ENCODE data around the gene GASK1A. TPM values are rescaled to one million over a fixed set of nuclear protein-coding genes. Genes with fewer than 3 reads are reported as not detected.

Gene GASK1A
- total RNA-seq, 1 experiment from 2014 or later = 1.4 TPM

DNA sequence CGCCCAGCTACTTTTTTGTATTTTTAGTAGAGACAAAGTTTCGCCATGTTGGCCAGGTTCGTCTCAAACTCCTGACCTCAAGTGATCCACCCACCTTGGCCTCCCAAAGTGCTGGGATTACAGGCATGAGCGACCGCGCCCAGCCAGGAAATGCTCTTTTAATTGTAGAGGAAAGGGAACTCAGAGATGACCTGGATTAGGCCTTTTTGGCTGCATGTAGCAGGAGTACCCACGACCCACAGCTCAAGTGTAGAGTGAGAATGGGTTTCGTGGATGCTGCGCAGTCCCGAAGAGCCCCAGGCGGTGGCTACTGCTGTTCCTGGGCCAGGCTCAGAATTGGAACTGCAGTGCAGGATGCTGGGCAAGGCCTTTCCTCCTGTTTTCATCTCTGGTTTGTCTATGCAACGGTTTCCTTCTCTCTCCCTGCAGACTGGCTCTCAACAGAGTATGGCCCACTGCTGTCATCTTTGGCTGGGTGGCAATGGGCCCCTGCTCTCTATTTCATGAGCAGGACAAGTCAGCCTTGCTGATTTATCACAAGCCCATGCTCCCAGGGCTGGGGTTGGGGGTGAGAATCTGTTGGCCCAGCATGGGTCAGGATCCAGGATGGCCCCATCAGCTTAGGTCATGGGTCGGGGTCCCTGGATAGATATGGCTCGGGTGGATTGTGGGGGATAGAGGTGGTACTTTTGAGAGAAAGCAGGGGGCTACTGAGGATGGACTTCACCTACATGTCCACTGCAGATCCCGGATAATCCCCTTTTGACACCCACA, 51.2 kb downstream of the GASK1A start:
- TF ChIP-seq EZH2 (IDR thresholded peaks at IDR 0.05; ENCODE audit: borderline replicate concordance, low read depth, low read length, poor library complexity, severe bottlenecking) = no peak
- TF ChIP-seq, protein P1, sequence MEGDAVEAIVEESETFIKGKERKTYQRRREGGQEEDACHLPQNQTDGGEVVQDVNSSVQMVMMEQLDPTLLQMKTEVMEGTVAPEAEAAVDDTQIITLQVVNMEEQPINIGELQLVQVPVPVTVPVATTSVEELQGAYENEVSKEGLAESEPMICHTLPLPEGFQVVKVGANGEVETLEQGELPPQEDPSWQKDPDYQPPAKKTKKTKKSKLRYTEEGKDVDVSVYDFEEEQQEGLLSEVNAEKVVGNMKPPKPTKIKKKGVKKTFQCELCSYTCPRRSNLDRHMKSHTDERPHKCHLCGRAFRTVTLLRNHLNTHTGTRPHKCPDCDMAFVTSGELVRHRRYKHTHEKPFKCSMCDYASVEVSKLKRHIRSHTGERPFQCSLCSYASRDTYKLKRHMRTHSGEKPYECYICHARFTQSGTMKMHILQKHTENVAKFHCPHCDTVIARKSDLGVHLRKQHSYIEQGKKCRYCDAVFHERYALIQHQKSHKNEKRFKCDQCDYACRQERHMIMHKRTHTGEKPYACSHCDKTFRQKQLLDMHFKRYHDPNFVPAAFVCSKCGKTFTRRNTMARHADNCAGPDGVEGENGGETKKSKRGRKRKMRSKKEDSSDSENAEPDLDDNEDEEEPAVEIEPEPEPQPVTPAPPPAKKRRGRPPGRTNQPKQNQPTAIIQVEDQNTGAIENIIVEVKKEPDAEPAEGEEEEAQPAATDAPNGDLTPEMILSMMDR (conservative IDR thresholded peaks at IDR 0.05; ENCODE audit: low read depth, low read length) = no peak
- no peak for DNase-seq (ENCODE audit: low spot score)
- H3K9me3 ChIP-seq (ENCODE audit: low read depth, low read length, poor library complexity, severe bottlenecking) = no peaks in the 10 kb centered on the region
- no TSS peak for BruUV-seq (replicated peaks)
- intact Hi-C loops (cut with micrococcal nuclease; ENCODE audit: unreplicated experiment) = no loop called here
- ChIA-PET POLR2A (ENCODE audit: low non-redundant PET) (no interaction called here), CTCF (no interaction called here)
- H3K27ac ChIP-seq (ENCODE audit: low read depth, low read length, poor library complexity, severe bottlenecking) = no peak overlapping the region
- H3K36me3 ChIP-seq (ENCODE audit: insufficient read depth, low read length, poor library complexity, severe bottlenecking) = no peaks in the 10 kb centered on the region
- H3K27me3 ChIP-seq (replicated peaks; ENCODE audit: insufficient read depth, low read depth, low read length, poor library complexity) = no peaks in the 10 kb centered on the region
- H3K4me3 ChIP-seq (ENCODE audit: low read depth, low read length, poor library complexity, severe bottlenecking) = no peak overlapping the region
- H3K4me1 ChIP-seq (ENCODE audit: insufficient read depth, low read length, poor library complexity, severe bottlenecking) = no peaks in the 10 kb centered on the region

DNA sequence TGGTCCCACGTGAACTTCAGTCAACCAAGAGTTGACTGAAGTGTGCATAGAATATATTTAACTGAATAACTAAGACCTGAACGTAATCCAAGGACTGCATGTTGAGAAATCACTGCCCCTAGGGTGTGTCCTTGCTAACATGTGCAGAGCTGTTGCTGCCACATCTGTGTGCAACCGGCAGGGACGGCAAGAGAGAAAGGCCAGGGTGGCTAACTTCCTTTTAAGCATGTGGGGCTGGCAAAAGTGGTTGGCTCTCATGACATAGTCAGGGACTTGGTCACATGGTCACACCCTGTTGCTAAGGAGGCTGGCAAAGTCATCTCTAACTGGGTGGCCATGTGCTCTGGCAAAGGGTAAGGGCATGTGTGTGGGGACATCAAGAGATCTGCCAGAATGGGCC, 52.4 kb downstream of the GASK1A start:
- ChIA-PET CTCF (no interaction called here), POLR2A (ENCODE audit: low non-redundant PET) (no interaction called here)
- no TSS peak for BruUV-seq (replicated peaks)
- H3K9me3 ChIP-seq (ENCODE audit: low read depth, low read length, poor library complexity, severe bottlenecking) = no peaks in the 10 kb centered on the region
- no peak overlapping the region for H3K27ac ChIP-seq (ENCODE audit: low read depth, low read length, poor library complexity, severe bottlenecking)
- no peak for DNase-seq (ENCODE audit: low spot score)
- no peak for TF ChIP-seq EZH2 (IDR thresholded peaks at IDR 0.05; ENCODE audit: borderline replicate concordance, low read depth, low read length, poor library complexity, severe bottlenecking)
- TF ChIP-seq, protein P1 (conservative IDR thresholded peaks at IDR 0.05; ENCODE audit: low read depth, low read length) = no peak
- H3K36me3 ChIP-seq (ENCODE audit: insufficient read depth, low read length, poor library complexity, severe bottlenecking) = no peaks in the 10 kb centered on the region
- no peak overlapping the region for H3K4me3 ChIP-seq (ENCODE audit: low read depth, low read length, poor library complexity, severe bottlenecking)
- H3K4me1 ChIP-seq (ENCODE audit: insufficient read depth, low read length, poor library complexity, severe bottlenecking) = no peaks in the 10 kb centered on the region
- H3K27me3 ChIP-seq (replicated peaks; ENCODE audit: insufficient read depth, low read depth, low read length, poor library complexity) = no peaks in the 10 kb centered on the region
- intact Hi-C loops (cut with micrococcal nuclease; ENCODE audit: unreplicated experiment) = no loop called here

DNA sequence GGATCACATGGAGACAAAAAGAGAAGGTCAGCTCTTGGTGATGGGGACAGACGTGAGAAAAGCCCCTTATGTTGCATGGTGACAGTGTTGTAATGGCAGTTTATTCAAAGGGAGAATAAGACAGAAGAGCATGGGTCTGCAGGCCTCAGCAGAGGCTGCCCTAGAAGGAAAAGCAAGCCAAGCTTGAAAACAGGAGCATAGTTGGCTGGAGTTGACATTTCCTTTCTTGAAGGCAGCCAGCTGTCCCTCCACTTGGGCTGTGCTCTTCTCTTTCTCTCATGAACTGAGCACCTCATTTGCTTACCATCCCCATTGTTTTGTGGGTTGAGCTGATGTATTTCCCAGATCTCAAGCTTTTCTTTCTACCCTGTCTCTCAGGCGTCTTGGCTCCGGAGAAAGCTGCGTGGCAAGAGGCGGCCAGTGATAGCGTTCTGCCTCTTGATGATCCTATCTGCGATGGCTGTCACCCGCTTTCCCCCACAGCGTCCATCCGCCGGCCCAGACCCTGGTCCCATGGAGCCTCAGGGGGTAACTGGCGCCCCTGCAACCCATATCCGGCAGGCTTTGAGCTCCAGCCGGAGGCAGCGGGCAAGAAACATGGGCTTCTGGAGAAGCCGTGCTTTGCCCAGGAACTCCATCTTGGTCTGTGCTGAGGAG, 52.9 kb downstream of the GASK1A start:
- Histone ChIP-seq H3K27me3 (replicated peaks; ENCODE audit: insufficient read depth, low read depth, low read length, poor library complexity) (no peaks in the 10 kb centered on the region), H3K27ac (ENCODE audit: low read depth, low read length, poor library complexity, severe bottlenecking) (no peak overlapping the region), H3K9me3 (ENCODE audit: low read depth, low read length, poor library complexity, severe bottlenecking) (no peaks in the 10 kb centered on the region), H3K4me3 (ENCODE audit: low read depth, low read length, poor library complexity, severe bottlenecking) (no peak overlapping the region), H3K36me3 (ENCODE audit: insufficient read depth, low read length, poor library complexity, severe bottlenecking) (no peaks in the 10 kb centered on the region), H3K4me1 (ENCODE audit: insufficient read depth, low read length, poor library complexity, severe bottlenecking) (no peaks in the 10 kb centered on the region)
- ChIA-PET POLR2A (ENCODE audit: low non-redundant PET) (no interaction called here), CTCF (no interaction called here)
- no peak for DNase-seq (ENCODE audit: low spot score)
- intact Hi-C loops (cut with micrococcal nuclease; ENCODE audit: unreplicated experiment) = no loop called here
- TF ChIP-seq EZH2 (IDR thresholded peaks at IDR 0.05; ENCODE audit: borderline replicate concordance, low read depth, low read length, poor library complexity, severe bottlenecking) = no peak
- TF ChIP-seq, protein P1 (conservative IDR thresholded peaks at IDR 0.05; ENCODE audit: low read depth, low read length) = no peak
- no TSS peak for BruUV-seq (replicated peaks)

Measured in A673 (cell line).